Subcutaneous adipose tissue (tissue), 4 donors: ENCODE results near the gene XYLT1. TPM values are rescaled to one million over a fixed set of nuclear protein-coding genes. Genes with fewer than 3 reads are reported as not detected.

ENCODE experiments used
- total RNA-seq, 4 donors: library from RNA; depleted of rRNA; stranded (reverse); fragments of >200 nt; gene quantifications; one replicate each; pipeline ENCODE4 v1.1.0, GENCODE V29; 2016
- TF ChIP-seq, protein P1 (sequence below): fragments of 450-650 bp; IDR thresholded peaks from one replicate; pipeline ENCODE4 v1.5.1; 2016; ENCODE audit warnings: low read depth, mild to moderate bottlenecking, control low read depth, antibody characterized with exemption, moderate library complexity

Gene XYLT1
- total RNA-seq, 4 donors from 2014 or later = 21.7 to 27.5 (median 26.1) TPM

DNA sequence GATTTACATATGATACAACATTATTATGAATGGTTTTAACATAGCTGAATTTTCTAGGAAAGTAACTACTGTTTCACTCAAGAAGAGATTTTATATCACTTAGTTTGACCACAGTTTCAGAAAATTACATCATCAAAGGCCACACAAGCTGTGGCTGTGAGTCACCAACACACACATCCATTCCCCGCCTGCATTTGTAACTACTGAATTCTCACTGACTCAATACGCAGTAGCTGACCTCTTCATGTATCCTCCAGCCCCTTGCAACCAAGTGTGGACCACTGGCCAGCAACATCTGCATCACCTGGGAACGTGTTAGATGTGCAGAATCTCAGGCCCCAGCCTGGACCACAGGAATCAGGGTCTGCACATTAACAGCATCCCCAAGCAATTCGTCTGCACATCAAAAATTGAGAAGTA lies 197.6 kb downstream of the XYLT1 start:
- TF ChIP-seq, protein P1, sequence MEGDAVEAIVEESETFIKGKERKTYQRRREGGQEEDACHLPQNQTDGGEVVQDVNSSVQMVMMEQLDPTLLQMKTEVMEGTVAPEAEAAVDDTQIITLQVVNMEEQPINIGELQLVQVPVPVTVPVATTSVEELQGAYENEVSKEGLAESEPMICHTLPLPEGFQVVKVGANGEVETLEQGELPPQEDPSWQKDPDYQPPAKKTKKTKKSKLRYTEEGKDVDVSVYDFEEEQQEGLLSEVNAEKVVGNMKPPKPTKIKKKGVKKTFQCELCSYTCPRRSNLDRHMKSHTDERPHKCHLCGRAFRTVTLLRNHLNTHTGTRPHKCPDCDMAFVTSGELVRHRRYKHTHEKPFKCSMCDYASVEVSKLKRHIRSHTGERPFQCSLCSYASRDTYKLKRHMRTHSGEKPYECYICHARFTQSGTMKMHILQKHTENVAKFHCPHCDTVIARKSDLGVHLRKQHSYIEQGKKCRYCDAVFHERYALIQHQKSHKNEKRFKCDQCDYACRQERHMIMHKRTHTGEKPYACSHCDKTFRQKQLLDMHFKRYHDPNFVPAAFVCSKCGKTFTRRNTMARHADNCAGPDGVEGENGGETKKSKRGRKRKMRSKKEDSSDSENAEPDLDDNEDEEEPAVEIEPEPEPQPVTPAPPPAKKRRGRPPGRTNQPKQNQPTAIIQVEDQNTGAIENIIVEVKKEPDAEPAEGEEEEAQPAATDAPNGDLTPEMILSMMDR = no peak

DNA sequence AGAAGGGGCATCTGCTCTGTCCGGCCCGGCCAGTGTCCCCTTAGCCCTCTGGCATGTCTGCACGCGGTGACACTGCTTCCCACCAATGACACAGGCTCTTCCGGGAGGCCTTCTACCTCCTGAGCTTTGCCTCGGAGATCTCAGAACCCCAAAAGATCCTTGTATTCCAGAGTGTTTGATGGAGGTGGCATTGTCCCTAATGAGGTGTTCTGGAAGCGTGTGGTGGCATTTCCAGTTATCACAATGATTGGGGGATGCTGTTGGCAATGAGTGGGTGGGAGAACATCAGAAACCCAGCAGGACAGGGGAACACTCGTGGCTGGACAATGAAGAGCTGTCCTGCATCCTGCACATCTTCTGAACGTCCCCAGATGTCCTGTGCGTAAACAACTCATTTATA lies 198.0 kb downstream of the XYLT1 start:
- TF ChIP-seq, protein P1 = no peak

DNA sequence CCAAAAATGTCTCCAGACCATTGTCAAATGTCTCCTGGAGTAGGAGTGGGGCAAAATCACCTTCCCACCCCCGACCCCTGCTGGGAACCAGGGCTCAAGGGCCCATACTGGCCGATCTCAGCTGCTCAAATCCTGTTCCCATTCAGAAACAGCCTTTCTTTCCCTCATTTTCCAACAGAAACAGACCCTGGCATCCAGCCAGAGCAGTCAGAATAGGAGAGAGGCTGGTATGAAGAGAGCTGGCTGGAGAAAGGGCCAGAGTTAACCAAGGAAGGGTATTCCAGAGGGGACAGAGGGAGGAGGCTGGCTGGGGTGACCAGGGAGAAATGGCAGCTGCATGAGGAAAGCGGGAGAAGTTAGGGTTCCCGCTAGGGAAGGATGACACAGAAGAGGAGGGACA lies 199.1 kb downstream of the XYLT1 start:
- TF ChIP-seq, protein P1 = no peak

DNA sequence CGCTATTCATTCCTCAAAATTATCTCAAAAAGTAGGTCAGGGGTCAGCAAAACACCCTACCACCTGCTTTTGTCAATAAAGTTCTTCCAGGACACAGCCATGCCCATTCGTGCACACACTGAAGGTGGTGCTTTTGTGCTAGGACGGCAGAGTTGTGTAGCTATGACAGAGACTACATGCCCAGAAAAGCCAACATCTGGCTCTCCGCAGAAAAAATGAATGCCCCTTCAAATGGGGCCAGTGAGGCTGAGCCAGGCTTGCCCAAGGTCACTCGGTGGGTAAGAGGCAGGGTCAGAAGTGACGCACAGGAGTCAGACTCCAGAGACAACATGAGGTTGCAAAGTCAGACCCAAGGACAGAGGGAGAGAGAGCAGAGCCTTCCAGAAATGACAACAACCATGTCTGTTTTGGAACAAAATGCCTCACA lies 200.1 kb downstream of the XYLT1 start:
- TF ChIP-seq, protein P1 = no peak

DNA sequence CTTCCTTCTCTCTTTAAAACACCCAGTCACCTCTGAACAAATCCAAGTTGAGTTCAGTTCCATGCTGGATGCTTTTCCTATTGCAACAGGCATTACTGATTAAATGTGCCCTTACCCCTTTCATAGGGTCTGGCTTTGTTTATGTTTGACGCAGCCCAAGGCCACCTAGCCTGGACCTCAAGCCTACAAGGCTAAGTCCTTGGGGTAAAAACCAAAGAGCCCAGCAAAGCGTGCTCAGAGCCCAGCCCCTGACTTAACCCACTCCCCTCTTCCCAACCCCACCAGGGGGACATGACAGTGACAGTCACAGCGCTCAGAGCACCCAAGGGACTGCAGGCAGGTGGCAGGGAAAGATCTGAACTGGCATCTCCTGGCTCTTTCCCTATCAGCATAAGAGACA lies 200.6 kb downstream of the XYLT1 start:
- TF ChIP-seq, protein P1 = no peak

DNA sequence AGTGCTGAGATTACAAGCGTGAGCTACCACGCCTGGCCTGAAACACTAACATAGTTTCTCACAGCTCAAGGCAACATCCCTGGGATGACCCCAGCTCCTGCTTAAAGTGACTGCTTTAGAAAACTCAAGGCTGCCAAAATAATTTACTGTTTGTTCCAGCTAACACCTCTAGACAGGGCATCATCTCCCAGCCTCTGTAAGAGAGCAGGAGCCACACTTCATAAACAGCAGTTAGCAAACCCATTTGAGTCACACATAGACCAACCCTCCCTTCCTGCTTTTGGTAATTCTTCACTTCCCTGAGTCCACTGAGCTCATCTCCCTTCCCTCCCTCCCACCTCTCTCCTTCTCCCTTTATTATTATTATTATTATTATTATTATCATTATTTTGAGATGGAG lies 201.3 kb downstream of the XYLT1 start:
- TF ChIP-seq, protein P1 = no peak

DNA sequence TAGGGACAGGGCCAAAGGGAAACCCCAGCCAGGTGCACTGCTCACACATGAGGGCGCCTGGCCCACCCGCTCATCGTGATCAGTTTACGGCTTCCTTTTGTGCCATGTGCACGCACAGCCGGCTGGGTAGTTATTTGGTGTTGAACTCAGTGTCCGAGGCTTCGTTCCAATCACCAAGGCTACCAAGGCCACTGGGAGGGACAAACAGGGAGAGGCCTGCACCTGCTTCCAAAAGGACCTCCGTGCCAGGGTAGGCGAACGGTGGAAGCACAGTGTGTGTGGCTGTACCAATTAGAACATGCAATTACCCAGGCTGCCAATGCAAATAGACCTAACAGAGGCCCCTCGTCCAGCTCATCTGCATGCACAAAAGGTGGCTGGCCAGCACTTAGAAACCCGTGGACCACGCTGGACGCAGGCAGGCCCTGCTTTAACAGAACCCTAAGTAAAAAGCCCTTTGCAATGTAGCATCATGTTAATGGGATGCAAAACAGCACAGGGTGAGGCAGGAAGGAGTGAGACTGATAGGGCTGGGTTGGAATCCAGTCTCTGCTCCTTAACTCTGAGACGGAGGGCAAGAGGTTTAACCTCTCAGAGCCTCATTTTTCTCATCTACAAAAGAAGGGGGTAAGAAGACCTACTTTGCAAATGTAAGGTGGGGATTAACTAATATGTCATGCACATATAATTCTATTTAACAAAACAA lies 204.0 kb downstream of the XYLT1 start:
- TF ChIP-seq, protein P1 = no peak
